HG03521 (cell line): ENCODE results near the gene SEMA3F.

ENCODE experiments used
- ATAC-seq: cut with Tn5 transposase; IDR thresholded peaks from one replicate; pipeline ENCODE4 v1.9.1; 2021; ENCODE audit warnings: mild to moderate bottlenecking, moderate library complexity; ENCODE audit not compliant: unreplicated experiment

SEMA3F gene

GRCh38 chr3:50169232-50169832 is 14.2 kb downstream of the SEMA3F start:
- no peak for ATAC-seq

- no peak for ATAC-seq
These were observed 14.7 kb downstream of the SEMA3F start for GRCh38 chr3:50169858-50170257.

GRCh38 chr3:50170689-50171088 is 15.6 kb downstream of the SEMA3F start:
- no peak for ATAC-seq

GRCh38 chr3:50171540-50172301 is 16.6 kb downstream of the SEMA3F start:
- no peak for ATAC-seq

- ATAC-seq, result no peak
These were observed 17.6 kb downstream of the SEMA3F start for GRCh38 chr3:50172626-50173220.

GRCh38 chr3:50173685-50174516 is 18.8 kb downstream of the SEMA3F start:
- no peak for ATAC-seq

GRCh38 chr3:50174517-50174895 is 19.4 kb downstream of the SEMA3F start:
- ATAC-seq, result no peak

- ATAC-seq, result no peak
These were observed 19.9 kb downstream of the SEMA3F start for GRCh38 chr3:50174947-50175524.

GRCh38 chr3:50177346-50177745 is 22.2 kb downstream of the SEMA3F start:
- ATAC-seq, result no peak

- ATAC-seq, result no peak
These were observed 24.6 kb downstream of the SEMA3F start for GRCh38 chr3:50179710-50180109.

GRCh38 chr3:50181985-50182384 is 26.9 kb downstream of the SEMA3F start:
- ATAC-seq, result no peak

- ATAC-seq, result no peak
These were observed 27.5 kb downstream of the SEMA3F start for GRCh38 chr3:50182533-50183099.

GRCh38 chr3:50183755-50184154 is 28.6 kb downstream of the SEMA3F start:
- ATAC-seq, result no peak

- no peak for ATAC-seq
These were observed 29.3 kb downstream of the SEMA3F start for GRCh38 chr3:50184242-50184978.

GRCh38 chr3:50185230-50185629 is 30.1 kb downstream of the SEMA3F start:
- ATAC-seq, result no peak

GRCh38 chr3:50186096-50186495 is 31.0 kb downstream of the SEMA3F start:
- no peak for ATAC-seq

- no peak for ATAC-seq
These were observed 32.6 kb downstream of the SEMA3F start for GRCh38 chr3:50187750-50188149.

GRCh38 chr3:50189274-50189673 is 34.1 kb downstream of the SEMA3F start:
- no peak for ATAC-seq

- no peak for ATAC-seq
These were observed 34.9 kb downstream of the SEMA3F start for GRCh38 chr3:50189989-50190388.
